H4 (cell line): ENCODE measurements around the gene SLC25A44. TPM values are rescaled to one million over a fixed set of nuclear protein-coding genes. Genes with fewer than 3 reads are reported as not detected.
"Not testable (repeated sequence)": the region's sequence is repeated elsewhere in the genome, so short reads cannot be mapped to it uniquely, and the experiment has no call there.

Experiments
- DNase-seq: peaks from one replicate; pipeline ENCODE4 v3.0.0-alpha.2; 2015; ENCODE audit warnings: low spot score
- total RNA-seq: library from RNA; depleted of rRNA; stranded (reverse); fragments of >200 nt; shearing (Covaris generic); gene quantifications from 2 replicates; pipeline ENCODE4 v1.2.3, GENCODE V29; 2014

The SLC25A44 gene
- total RNA-seq, 1 experiment from 2014 or later, result 17.8 TPM

GRCh38 chr1:156204686-156205085, 10.8 kb downstream of the SLC25A44 start:
- DNase-seq, result no peak

GRCh38 chr1:156211243-156211642, 17.3 kb downstream of the SLC25A44 start:
- DNase-seq, result no peak

GRCh38 chr1:156212130-156212529, 18.2 kb downstream of the SLC25A44 start:
- DNase-seq, result no peak

GRCh38 chr1:156212833-156213643, 19.1 kb downstream of the SLC25A44 start, which contains the start of gene PMF1:
Gene PMF1 (plus strand): TSS chr1:156213007. CDS start chr1:156213016, 9 bp downstream.
- peak; percentile 94 for DNase-seq

GRCh38 chr1:156213644-156213966, 19.7 kb downstream of the SLC25A44 start:
- no peak for DNase-seq

- DNase-seq, result no peak
Measured at GRCh38 chr1:156214024-156214748, 20.3 kb downstream of the SLC25A44 start.

GRCh38 chr1:156216361-156217086, 22.6 kb downstream of the SLC25A44 start:
- DNase-seq, result not testable (repeated sequence)

- no peak for DNase-seq
Measured at GRCh38 chr1:156217871-156218270, 24.0 kb downstream of the SLC25A44 start.

GRCh38 chr1:156220226-156220625, 26.3 kb downstream of the SLC25A44 start:
- no peak for DNase-seq

GRCh38 chr1:156221986-156222692, 28.2 kb downstream of the SLC25A44 start:
- DNase-seq, result no peak

GRCh38 chr1:156225677-156226014, 31.7 kb downstream of the SLC25A44 start:
- no peak for DNase-seq

GRCh38 chr1:156226116-156226538, 32.2 kb downstream of the SLC25A44 start:
- DNase-seq, result no peak

- no peak for DNase-seq
Measured at GRCh38 chr1:156226782-156227181, 32.9 kb downstream of the SLC25A44 start.

GRCh38 chr1:156228501-156228900, 34.6 kb downstream of the SLC25A44 start:
- no peak for DNase-seq

- no peak for DNase-seq
Measured at GRCh38 chr1:156229809-156230472, 36.0 kb downstream of the SLC25A44 start.

- DNase-seq, result no peak
Measured at GRCh38 chr1:156230473-156230837, 36.6 kb downstream of the SLC25A44 start.

GRCh38 chr1:156232201-156232894, 38.4 kb downstream of the SLC25A44 start:
- DNase-seq, result no peak

GRCh38 chr1:156233426-156234127, 39.7 kb downstream of the SLC25A44 start:
- DNase-seq, result peak; percentile 28

GRCh38 chr1:156236164-156236563, 42.3 kb downstream of the SLC25A44 start:
- DNase-seq, result no peak

- DNase-seq, result no peak
Measured at GRCh38 chr1:156238248-156238647, 44.3 kb downstream of the SLC25A44 start.
